ENCODE data around the gene CATSPER1. TPM values are rescaled to one million over a fixed set of nuclear protein-coding genes. Genes with fewer than 3 reads are reported as not detected.

The CATSPER1 gene
- total RNA-seq, 1 donor from 2014 or later = 0.29 TPM

- Histone ChIP-seq H3K4me3 (ENCODE audit: low read depth, low read length) (no peak overlapping the region), H3K36me3 (ENCODE audit: control insufficient read depth, insufficient read depth, low read length) (peaks cover 1% of the 10 kb centered on the region), H3K27me3 (ENCODE audit: control insufficient read depth, insufficient read depth, low read length) (no peaks in the 10 kb centered on the region)
- no peak for DNase-seq (ENCODE audit: low read depth)
- TF ChIP-seq CTCF (IDR thresholded peaks at IDR 0.05; ENCODE audit: insufficient read depth, low read length, poor library complexity, severe bottlenecking) = no peak
Measured at GRCh38 chr11:65977621-65978390, 48.5 kb downstream of the CATSPER1 start.

- peaks cover 1% of the 10 kb centered on the region for H3K36me3 ChIP-seq (ENCODE audit: control insufficient read depth, insufficient read depth, low read length)
- H3K27me3 ChIP-seq (ENCODE audit: control insufficient read depth, insufficient read depth, low read length) = no peaks in the 10 kb centered on the region
- TF ChIP-seq CTCF (IDR thresholded peaks at IDR 0.05; ENCODE audit: insufficient read depth, low read length, poor library complexity, severe bottlenecking) = no peak
- no peak for DNase-seq (ENCODE audit: low read depth)
- H3K4me3 ChIP-seq (ENCODE audit: low read depth, low read length) = no peak overlapping the region
Measured at GRCh38 chr11:65976216-65977176, 49.8 kb downstream of the CATSPER1 start.

GRCh38 chr11:65975771-65976170, 50.5 kb downstream of the CATSPER1 start:
- TF ChIP-seq CTCF (IDR thresholded peaks at IDR 0.05; ENCODE audit: insufficient read depth, low read length, poor library complexity, severe bottlenecking) = no peak
- H3K36me3 ChIP-seq (ENCODE audit: control insufficient read depth, insufficient read depth, low read length) = peaks cover 1% of the 10 kb centered on the region
- H3K4me3 ChIP-seq (ENCODE audit: low read depth, low read length) = no peak overlapping the region
- no peak for DNase-seq (ENCODE audit: low read depth)
- no peaks in the 10 kb centered on the region for H3K27me3 ChIP-seq (ENCODE audit: control insufficient read depth, insufficient read depth, low read length)

GRCh38 chr11:65973439-65974110, 52.7 kb downstream of the CATSPER1 start:
- Histone ChIP-seq H3K36me3 (ENCODE audit: control insufficient read depth, insufficient read depth, low read length) (no peaks in the 10 kb centered on the region), H3K27me3 (ENCODE audit: control insufficient read depth, insufficient read depth, low read length) (no peaks in the 10 kb centered on the region), H3K4me3 (ENCODE audit: low read depth, low read length) (no peak overlapping the region)
- no peak for DNase-seq (ENCODE audit: low read depth)
- no peak for TF ChIP-seq CTCF (IDR thresholded peaks at IDR 0.05; ENCODE audit: insufficient read depth, low read length, poor library complexity, severe bottlenecking)

GRCh38 chr11:65972116-65972515, 54.2 kb downstream of the CATSPER1 start:
- no peak overlapping the region for H3K4me3 ChIP-seq (ENCODE audit: low read depth, low read length)
- DNase-seq (ENCODE audit: low read depth) = no peak
- H3K36me3 ChIP-seq (ENCODE audit: control insufficient read depth, insufficient read depth, low read length) = peaks cover 2% of the 10 kb centered on the region
- TF ChIP-seq CTCF (IDR thresholded peaks at IDR 0.05; ENCODE audit: insufficient read depth, low read length, poor library complexity, severe bottlenecking) = no peak
- H3K27me3 ChIP-seq (ENCODE audit: control insufficient read depth, insufficient read depth, low read length) = no peaks in the 10 kb centered on the region

All from kidney epithelial cell (primary cell).